Pulmonary artery endothelial cell (primary cell): Measurements from ENCODE around the gene ATP1A2. TPM values are rescaled to one million over a fixed set of nuclear protein-coding genes. Genes with fewer than 3 reads are reported as not detected.

Source experiments
- DNase-seq: peaks from one replicate; pipeline ENCODE4 v3.0.0-alpha.2; 2011; ENCODE audit warnings: low read depth, low spot score
- total RNA-seq: library from RNA; depleted of rRNA; stranded (reverse); fragments of >200 nt; gene quantifications from 2 replicates; pipeline ENCODE4 v1.2.3, GENCODE V29; 2014

ATP1A2 gene
- total RNA-seq, 1 donor from 2014 or later, result not detected

DNA sequence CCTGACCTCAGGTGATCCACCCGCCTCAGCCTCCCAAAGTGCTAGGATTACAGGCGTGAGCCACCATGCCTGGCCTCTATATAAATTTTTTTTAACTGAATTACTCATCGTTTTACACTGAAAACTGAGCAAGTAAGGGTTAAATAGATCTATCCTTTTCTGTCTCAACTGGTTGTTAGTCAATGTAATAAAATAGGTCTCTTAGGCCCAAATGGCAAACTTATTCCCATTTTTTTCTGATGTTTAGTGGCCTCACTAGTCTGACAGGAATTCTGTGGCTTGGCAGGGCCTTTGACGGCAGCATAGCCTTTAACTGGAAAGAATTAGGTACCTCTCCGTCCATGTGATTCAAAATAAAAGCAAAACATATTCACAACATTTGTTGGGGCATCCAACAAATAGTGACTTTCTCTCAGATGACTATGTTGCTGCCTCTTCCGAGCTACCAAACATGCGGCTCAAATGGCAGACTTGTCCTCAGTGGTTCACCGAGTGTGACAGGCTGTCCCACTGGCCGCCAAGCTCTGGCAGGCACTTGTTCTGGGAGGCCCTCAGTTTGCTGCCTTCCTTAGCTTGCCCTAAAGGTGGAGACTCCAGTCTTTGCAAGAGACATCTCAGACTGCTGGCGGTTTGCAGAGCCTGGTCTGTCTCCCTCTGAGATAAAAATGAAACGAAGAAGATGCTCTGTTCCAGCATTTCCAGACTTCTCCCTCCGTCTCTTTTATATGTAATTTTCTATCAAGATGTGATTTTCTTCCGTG is 53.2 kb downstream of the ATP1A2 start:
- no peak for DNase-seq

DNA sequence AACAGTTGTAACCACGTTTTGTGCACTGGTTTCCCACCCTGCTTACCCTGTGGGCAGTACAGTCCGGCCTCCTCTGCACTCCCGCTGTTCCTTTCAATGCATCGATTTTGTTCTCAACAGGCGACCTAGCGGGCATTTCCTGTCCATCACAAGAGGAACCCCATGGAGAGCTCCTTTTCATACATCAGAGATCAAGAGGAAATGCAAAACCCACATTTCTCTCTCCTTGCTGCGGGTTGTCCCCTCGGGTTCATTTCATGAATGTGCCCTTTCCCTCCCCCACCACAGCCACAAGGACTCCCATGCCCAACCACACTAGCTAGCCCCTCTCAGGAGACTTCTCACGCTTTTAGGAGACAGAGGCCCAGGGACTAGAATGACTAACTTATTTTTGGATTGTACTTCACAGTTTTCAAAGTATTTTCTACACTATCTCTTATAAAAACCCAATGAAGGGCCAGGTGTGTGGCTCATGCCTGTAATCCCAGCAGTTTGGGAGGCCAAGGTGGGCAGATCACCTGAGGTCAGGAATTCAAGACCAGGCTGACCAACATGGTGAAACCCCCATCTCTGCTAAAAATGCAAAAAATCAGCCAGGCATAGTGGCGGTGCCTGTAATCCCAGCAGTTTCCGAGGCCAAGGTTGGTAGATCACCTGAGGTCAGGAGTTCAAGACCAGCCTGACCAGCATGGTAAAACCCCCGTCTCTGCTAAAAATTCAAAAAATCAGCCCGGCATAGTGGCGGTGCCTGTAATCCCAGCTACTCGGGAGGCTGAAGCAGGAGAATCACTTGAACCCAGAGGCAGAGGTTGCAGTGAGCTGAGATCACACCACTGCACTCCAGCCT is 54.2 kb downstream of the ATP1A2 start:
- DNase-seq, result no peak

DNA sequence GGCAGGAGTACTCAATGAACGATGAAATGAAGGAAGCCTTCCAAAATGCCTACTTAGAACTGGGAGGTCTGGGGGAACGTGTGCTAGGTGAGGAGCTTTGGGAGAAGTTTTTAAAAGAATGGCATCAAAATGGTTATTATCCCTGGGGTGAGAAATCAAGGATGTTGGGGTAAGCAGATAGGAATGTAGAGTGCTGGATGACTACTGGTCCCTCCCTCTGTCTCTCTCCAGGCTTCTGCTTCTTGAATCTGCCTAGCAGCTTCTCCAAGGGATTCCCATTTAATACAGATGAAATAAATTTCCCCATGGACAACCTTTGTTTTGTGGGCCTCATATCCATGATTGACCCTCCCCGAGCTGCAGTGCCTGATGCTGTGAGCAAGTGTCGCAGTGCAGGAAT is 55.8 kb downstream of the ATP1A2 start:
- DNase-seq, result no peak

DNA sequence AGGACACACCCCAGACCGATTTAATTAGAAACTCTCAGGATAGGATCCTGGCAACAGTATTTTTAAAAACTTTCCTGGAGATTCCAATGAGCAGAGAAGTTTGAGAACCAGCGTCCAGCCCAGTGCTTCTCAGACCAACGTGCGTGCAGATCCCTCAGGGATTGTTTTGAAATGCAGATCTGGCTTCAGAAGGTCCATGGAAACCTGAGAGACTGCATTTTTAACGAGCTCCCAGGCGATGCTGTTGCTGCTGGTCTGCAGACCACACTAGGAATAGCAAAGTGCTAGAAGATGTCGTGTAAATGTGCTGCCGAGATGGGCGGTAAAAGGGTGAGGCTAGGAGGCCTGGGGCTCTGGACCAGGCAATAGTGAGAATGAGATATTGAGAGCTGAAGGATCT is 56.4 kb downstream of the ATP1A2 start:
- no peak for DNase-seq

DNA sequence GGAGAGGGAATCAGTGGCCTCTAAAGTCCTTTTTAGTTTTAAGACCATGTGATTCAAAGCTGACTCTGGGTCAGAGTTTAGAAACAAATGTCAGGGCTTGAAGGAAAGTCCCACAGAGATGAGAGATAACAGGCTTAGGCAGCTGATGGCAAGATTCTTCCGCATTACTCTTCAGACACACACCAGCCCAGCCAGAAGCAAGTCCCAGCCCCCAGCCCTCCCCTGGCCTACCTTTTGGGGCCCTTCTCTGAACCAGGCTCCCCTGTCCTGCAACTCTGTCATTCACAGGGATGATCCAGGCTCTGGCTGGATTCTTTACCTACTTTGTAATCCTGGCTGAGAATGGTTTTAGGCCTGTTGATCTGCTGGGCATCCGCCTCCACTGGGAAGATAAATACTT is 61.7 kb downstream of the ATP1A2 start:
- no peak for DNase-seq

DNA sequence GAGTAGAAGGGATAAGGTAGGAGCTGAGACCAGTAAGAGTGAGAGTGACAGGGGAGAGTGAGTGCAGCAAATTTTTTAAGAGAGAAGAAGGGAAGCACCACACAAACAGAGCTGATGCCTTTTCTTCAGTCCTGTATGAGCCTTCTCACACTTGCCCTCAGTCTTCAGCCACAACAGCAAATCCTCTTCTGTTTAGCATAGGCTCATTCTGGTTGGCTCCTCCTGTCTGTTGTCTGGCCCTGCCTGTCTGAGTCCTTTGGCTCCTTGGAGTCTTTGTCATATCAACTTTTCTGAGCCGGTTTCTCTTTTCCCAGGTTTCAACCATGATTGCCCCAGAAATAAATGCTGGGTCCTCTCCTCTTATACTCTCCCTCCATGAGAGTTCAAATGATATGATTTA is 62.1 kb downstream of the ATP1A2 start:
- DNase-seq, result no peak

DNA sequence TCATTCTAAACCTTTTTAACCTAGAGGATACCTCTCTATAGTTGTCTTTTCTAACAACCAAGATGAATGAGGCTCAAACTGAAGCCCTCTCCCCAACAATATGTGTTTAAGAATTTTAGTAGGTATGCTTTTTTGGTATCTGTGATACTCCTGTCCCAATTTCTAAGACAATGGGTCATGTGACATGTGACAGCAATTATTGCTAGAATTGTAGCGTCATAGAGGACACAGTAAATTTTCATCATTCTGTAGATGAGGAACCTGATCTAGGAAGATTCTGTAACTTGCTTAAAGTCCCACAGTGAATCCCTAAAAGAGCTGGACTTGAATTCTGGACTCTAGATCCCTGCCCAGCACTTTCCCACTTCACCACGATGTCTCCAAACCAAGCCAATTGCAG is 63.2 kb downstream of the ATP1A2 start:
- no peak for DNase-seq

DNA sequence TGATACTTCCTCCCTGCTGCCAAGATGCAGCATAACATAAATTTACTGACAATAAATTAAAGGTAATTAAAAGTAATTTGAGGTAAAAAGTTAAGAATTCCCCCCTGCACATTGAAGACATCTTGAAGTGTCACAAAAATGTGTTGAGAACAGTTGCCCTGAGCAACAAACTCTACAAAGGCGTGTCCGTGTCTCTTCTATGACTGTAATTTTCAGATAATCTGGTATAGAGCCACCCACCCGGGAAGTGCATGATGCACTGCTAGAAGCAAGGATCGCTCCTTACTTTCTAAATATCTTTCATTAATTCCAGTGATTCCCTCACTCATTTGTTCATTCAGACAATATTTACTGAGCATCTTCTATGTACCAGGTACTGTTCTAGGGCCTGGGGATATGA is 63.8 kb downstream of the ATP1A2 start:
- DNase-seq, result no peak

DNA sequence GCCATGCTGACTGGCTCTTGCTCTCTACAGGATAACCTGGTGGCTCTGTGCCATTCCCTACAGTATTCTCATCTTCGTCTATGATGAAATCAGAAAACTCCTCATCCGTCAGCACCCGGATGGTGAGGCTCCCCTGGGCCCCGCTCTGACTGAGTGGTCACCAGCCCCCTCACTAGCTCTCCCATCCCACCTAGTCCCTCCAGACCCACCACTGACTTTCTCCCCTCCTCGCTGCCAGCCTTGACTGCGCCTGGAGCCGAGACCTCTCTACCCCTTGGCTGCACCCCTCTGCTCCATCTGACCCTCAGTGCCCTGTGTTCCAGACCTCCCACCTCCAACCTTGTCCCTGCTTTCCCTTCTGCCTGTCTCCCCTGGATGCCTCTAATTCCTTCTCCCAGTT is 70.7 kb downstream of the ATP1A2 start:
- no peak for DNase-seq

DNA sequence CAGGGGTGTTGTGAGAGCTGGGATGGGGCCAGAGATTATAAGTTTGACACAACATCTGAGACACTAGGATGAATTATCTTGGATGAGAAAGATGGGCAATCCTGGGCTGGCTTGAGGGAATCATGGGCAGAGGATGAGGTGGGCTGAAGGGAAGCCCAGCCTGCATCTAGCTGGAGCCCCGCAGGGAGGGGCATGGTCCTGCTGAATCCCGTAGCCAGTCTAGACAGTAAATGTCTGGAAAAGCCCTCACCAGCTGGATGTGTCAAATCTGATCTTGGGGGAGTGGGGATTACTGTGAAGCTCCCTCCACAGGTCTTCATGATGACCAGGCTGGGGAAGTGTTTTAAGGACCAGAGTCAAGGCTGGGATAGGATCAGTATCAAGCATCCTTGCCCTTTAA is 71.2 kb downstream of the ATP1A2 start:
- no peak for DNase-seq

DNA sequence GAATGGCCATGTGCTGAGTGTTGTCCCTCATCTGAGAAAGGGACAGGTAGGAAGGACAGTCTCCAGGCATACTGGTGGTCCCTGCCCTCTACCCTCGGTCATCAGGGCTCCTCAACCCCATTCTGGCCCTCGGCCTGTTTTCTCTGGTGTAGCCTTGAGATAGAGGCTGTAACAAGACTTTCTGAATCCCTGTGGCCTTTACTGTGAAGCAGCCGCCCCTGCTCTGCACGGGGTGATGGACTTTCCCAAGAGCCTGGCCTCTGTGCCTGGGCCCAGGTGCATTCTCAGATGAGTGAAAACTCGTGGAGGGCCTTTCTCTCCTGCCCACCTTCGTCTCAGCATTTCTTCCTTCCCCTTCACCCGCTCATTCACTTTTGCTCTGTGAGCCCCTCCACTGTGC is 71.8 kb downstream of the ATP1A2 start:
- no peak for DNase-seq

DNA sequence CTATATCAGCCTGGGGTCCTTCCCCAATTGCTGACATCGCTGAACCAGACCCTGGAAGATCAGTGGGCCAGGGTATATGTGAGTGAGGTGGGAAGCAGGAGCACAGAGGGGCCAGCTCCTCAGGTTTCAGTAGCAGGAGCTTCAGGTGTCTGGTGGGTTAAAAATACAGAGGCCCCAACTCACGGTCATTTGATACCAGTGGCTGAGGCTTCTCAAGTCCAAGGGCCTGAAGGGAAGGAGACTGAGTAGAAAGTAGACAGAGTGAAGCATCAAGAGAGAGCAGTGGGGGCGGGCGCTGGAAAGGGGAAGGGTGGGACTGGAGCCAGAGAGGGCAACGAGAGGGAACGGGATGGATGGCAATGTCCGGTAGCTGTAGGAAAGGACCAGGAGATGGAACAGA is 72.8 kb downstream of the ATP1A2 start:
- DNase-seq, result no peak

DNA sequence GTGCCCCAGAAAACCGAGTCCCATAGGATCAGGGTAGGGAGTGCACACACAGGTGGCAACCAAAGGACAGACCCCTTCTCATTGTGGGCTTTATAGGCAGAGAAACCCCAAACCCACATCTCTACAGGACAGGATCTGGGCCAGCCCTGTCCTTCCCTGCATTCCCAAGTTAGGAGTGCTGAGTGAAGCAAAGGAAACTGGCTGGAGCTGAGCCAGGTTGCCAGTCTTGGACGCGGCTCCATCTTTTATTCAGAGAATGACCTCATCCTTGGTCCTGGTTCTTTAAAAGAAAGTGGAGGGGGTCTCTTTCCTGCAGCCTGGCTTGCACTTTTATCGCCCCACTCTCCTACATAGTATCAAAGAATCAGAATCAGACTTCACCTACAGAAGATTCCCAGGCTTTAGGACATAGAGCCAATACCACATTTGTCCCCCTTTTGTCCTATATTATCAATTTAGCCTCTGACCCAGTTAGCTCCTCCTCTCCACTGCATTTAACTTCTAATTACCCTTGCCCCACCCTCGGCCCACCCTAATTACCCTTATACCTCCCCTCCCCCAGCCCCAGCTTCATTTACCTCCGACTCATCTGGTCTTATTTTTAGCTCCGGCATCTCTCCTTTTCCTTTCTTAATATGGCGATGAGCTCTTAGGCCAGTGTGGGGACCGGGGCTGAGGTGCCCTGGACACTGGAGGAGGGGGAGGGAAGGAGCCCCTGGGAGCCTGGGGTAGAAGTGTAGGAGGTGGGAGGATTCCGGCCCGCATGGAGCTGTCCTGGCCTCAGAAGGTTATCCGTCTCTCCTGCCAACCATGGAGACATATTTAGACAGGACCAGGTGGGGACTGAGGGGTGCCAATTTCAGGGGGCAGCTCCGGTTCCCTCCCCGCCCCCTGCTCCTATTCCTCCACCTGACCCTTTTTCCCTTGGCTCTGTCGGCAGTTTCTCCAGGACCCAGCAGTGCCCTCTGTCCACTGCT is 74.4 kb downstream of the ATP1A2 start, which contains the start of gene CASQ1:
TSS of gene CASQ1 (plus strand) at position 927 of the 977 bp plus-strand sequence. CDS start 177 bp downstream, outside the sequence.
- no peak for DNase-seq

DNA sequence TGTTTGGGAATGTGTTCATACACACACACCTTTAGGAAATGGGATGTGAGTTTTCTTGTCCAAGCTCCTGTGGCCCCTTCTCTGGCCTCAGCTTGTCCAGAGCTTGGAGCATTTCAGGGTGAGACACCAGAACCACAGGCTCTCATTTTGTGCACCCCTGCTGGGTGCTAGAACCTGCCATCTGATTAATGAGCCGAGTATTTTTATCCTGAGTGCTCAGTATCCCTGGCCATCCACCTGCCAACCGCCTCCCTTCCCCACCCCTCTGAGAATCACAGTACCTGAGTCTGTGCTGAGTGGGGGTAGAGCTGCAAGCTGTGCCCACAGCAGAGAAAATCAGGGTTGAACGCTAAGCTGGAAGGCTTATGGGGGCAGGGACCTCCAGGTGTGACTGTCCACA is 76.2 kb downstream of the ATP1A2 start:
- no peak for DNase-seq

DNA sequence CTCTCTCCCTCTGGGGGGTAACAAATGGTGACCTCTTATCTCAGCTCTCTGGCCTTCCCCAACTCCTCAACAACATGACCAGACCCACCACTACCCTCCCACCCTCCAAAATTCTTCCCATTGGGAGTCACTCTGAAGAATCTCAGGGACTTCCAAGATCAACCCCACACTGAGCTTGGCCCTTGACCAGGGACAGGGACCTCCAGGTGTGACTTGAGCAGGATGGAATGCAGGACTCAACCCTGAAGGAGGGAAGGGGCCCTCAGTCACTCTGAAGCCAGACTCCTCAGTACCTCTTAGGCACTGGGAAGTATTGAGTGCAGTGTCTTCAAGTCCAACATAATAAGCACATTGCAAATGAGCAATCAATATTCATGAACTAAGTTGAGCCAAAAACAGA is 76.7 kb downstream of the ATP1A2 start:
- DNase-seq, result no peak

Other genes starting within 250 kb of the ATP1A2 start
- 0.32 and 1.4 TPM in 2 replicates for gene CFAP45, start 215.6 kb upstream of the ATP1A2 start, total RNA-seq
- 487 and 627 TPM in 2 replicates for gene TAGLN2, start 190.3 kb upstream of the ATP1A2 start, total RNA-seq
- gene IGSF9, start 170.1 kb upstream of the ATP1A2 start, total RNA-seq, result 0.04 TPM in 1 of 2 replicates, not detected in the other
- gene SLAMF9, start 161.5 kb upstream of the ATP1A2 start, total RNA-seq, result not detected in 2 replicates
- gene PIGM, start 83.8 kb upstream of the ATP1A2 start, total RNA-seq, result 3.7 and 4.4 TPM in 2 replicates
- not detected in 2 replicates for gene KCNJ10, start 45.6 kb upstream of the ATP1A2 start, total RNA-seq
- gene KCNJ9, start 34.2 kb upstream of the ATP1A2 start, total RNA-seq, result not detected in 2 replicates
- 9.6 and 13.4 TPM in 2 replicates for gene IGSF8, start 17.1 kb upstream of the ATP1A2 start, total RNA-seq
- gene ATP1A4, start 35.8 kb downstream of the ATP1A2 start, total RNA-seq, result not detected in 2 replicates
- gene CASQ1, start 74.8 kb downstream of the ATP1A2 start, total RNA-seq, result not detected in 2 replicates
- gene PEA15, start 89.6 kb downstream of the ATP1A2 start, total RNA-seq, result 75.1 and 145 TPM in 2 replicates
- 88.1 and 91.4 TPM in 2 replicates for gene DCAF8, start 146.8 kb downstream of the ATP1A2 start, total RNA-seq
- 27.1 and 28.9 TPM in 2 replicates for gene PEX19, start 169.4 kb downstream of the ATP1A2 start, total RNA-seq
- gene COPA, start 227.5 kb downstream of the ATP1A2 start, total RNA-seq, result 277 and 334 TPM in 2 replicates
- gene NCSTN, start 227.6 kb downstream of the ATP1A2 start, total RNA-seq, result 73.3 and 102 TPM in 2 replicates